NT2/D1 (cell line): ENCODE data around the gene KRT76.

Experiments
- DNase-seq: peaks from one replicate; pipeline ENCODE4 v3.0.0-alpha.2; 2011; ENCODE audit warnings: low read depth, low spot score
- H3K27me3 ChIP-seq: 2 replicates; pipeline ENCODE4 v1.6.0; 2011; ENCODE audit warnings: mild to moderate bottlenecking; ENCODE audit not compliant: insufficient read length, insufficient read depth
- H3K36me3 ChIP-seq: 2 replicates; pipeline ENCODE4 v1.6.1; 2011; ENCODE audit warnings: mild to moderate bottlenecking, low read length, mixed read lengths; ENCODE audit not compliant: insufficient read depth, insufficient read length
- H3K4me1 ChIP-seq: 2 replicates; pipeline ENCODE4 v1.5.1; 2011; ENCODE audit not compliant: insufficient read depth, insufficient read length
- H3K4me3 ChIP-seq: 2 replicates; pipeline ENCODE4 v1.5.1; 2011; ENCODE audit warnings: low read depth; ENCODE audit not compliant: insufficient read length
- H3K9ac ChIP-seq: 2 replicates; pipeline ENCODE4 v1.6.0; 2011; ENCODE audit warnings: low read depth; ENCODE audit not compliant: insufficient read length
- H3K9me3 ChIP-seq: 2 replicates; pipeline ENCODE4 v1.5.1; 2011; ENCODE audit warnings: mild to moderate bottlenecking, low read length; ENCODE audit not compliant: insufficient read depth
- SUZ12 ChIP-seq: IDR thresholded peaks from 2 replicates; pipeline ENCODE4 v1.6.1; 2011; ENCODE audit not compliant: insufficient read length, insufficient read depth; ENCODE audit errors: extremely low read depth
- YY1 ChIP-seq: IDR thresholded peaks from 2 replicates; pipeline ENCODE4 v1.6.1; 2011; ENCODE audit not compliant: insufficient read length, insufficient read depth
- ZNF274 ChIP-seq: IDR thresholded peaks from 2 replicates; pipeline ENCODE4 v1.6.1; 2011; ENCODE audit warnings: mild to moderate bottlenecking, low read depth, low read length

The KRT76 gene

DNA sequence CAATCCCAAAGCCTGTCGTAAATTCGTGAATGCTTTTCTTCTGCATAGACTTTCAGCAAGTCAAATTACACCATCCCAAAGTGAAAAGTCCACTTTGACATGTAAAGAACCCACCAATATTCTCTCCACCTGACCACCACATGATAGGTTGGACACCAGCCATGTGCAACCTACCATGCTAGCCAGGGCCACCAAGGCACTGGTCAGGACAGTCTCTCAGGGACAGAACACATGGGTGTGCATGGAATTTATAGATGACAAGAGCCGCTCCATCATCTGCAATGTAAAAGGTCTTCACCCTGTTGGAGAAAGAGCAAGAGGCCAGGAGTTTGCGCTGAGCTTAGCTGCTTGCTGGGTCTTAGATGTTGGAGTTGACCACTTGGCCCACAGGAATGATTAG, 5.4 kb upstream of the KRT76 start:
- H3K9me3 ChIP-seq, result no peaks in the 10 kb centered on the region
- TF ChIP-seq YY1 (no peak), ZNF274 (no peak), SUZ12 (no peak)
- no peak overlapping the region for H3K9ac ChIP-seq
- H3K4me3 ChIP-seq, result no peak overlapping the region
- DNase-seq, result no peak
- H3K4me1 ChIP-seq, result no peaks in the 10 kb centered on the region
- no peaks in the 10 kb centered on the region for H3K27me3 ChIP-seq
- no peaks in the 10 kb centered on the region for H3K36me3 ChIP-seq

DNA sequence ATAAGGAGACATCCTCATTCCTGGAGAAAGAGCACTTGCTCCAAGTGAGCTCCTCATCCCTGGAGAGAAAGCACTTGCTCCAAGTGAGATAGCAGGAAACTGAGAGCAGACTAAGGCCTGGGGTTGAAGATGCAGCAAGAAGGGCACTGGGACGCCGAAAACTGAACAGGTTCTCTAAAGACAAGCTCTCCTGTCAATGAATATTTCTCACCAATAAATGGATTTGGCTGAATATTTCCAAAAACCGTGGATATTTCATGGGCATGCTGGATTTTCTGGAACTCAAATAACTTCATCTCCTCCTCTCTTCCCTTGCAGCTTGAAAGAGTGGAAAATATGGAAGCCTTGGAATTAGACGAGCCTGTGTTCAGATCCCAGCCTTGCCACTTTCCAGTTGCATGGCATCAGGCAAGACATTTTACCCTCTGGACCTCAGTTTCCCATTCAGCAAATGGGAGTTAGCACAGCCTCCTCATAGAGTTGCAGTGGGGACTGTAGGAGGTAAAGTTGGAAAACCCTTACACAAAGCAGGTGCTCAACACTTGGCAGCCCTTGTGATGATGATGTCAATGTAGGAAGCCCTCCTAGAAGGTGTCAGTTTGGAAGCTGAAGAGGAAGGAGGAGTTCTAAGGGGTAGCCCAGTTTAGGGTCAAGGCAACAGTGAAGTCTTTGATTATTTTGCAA, 4.4 kb upstream of the KRT76 start:
- H3K27me3 ChIP-seq, result no peaks in the 10 kb centered on the region
- H3K36me3 ChIP-seq, result no peaks in the 10 kb centered on the region
- no peak for DNase-seq
- H3K9me3 ChIP-seq, result no peaks in the 10 kb centered on the region
- H3K4me3 ChIP-seq, result no peak overlapping the region
- H3K4me1 ChIP-seq, result no peaks in the 10 kb centered on the region
- H3K9ac ChIP-seq, result no peak overlapping the region
- TF ChIP-seq ZNF274, result no peak
- TF ChIP-seq SUZ12, result no peak
- TF ChIP-seq YY1, result no peak

GRCh38 chr12:52779914-52780313, 2.8 kb upstream of the KRT76 start:
- Histone ChIP-seq H3K36me3 (no peaks in the 10 kb centered on the region), H3K4me1 (no peaks in the 10 kb centered on the region), H3K4me3 (no peak overlapping the region), H3K9me3 (no peaks in the 10 kb centered on the region), H3K27me3 (no peaks in the 10 kb centered on the region), H3K9ac (no peak overlapping the region)
- TF ChIP-seq SUZ12, result no peak
- DNase-seq, result no peak

- Histone ChIP-seq H3K27me3 (no peaks in the 10 kb centered on the region), H3K9ac (no peak overlapping the region), H3K9me3 (no peaks in the 10 kb centered on the region)
Observed at GRCh38 chr12:52778833-52779232, 1.7 kb upstream of the KRT76 start.

DNA sequence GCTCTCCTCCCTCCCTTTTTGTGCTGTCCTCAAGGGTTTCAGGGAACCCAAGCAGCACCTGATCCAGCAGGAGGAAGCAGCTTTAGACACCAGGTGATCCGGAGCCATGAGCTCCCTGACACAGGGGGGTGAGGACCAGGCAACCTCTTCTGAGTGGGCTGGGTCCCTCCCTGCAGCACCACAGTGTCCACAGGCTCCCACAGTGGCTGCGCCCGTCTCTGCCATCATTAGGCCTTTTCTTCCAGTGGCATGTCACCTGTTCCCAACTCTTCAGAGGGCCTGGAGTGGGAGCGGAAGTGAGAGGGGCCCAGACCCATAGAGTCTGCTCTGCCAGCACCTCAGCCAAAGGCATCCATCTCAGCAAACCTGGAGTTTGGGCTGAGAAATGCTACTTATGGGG, 421 bp upstream of the KRT76 start:
- no peak overlapping the region for H3K4me3 ChIP-seq
- H3K27me3 ChIP-seq, result peaks cover 2% of the 10 kb centered on the region
- H3K36me3 ChIP-seq, result no peaks in the 10 kb centered on the region
- no peak overlapping the region for H3K9ac ChIP-seq
- H3K4me1 ChIP-seq, result no peaks in the 10 kb centered on the region
- no peaks in the 10 kb centered on the region for H3K9me3 ChIP-seq
- TF ChIP-seq SUZ12, result no peak
- TF ChIP-seq YY1, result no peak
- no peak for TF ChIP-seq ZNF274
- DNase-seq, result no peak

More at GRCh38 chr12:52778833-52779232, 1.7 kb upstream of the KRT76 start:
- H3K4me3 ChIP-seq, result no peak overlapping the region
- H3K4me1 ChIP-seq, result no peaks in the 10 kb centered on the region
- H3K36me3 ChIP-seq, result no peaks in the 10 kb centered on the region
- TF ChIP-seq YY1 (no peak), ZNF274 (no peak)
- DNase-seq, result no peak

GRCh38 chr12:52776435-52776834, 710 bp downstream of the KRT76 start:
- no peaks in the 10 kb centered on the region for H3K9me3 ChIP-seq
- DNase-seq, result no peak
- no peaks in the 10 kb centered on the region for H3K4me1 ChIP-seq
- no peak overlapping the region for H3K4me3 ChIP-seq
- peaks cover 2% of the 10 kb centered on the region for H3K27me3 ChIP-seq
- TF ChIP-seq YY1 (no peak), SUZ12 (no peak), ZNF274 (no peak)
- H3K9ac ChIP-seq, result no peak overlapping the region
- no peaks in the 10 kb centered on the region for H3K36me3 ChIP-seq

- Histone ChIP-seq H3K27me3 (peaks cover 2% of the 10 kb centered on the region), H3K36me3 (no peaks in the 10 kb centered on the region), H3K4me3 (no peak overlapping the region), H3K9me3 (no peaks in the 10 kb centered on the region), H3K4me1 (no peaks in the 10 kb centered on the region), H3K9ac (no peak overlapping the region)
- TF ChIP-seq ZNF274, result no peak
- TF ChIP-seq YY1, result no peak
- no peak for TF ChIP-seq SUZ12
- no peak for DNase-seq
Observed at GRCh38 chr12:52774629-52775250, 2.4 kb downstream of the KRT76 start.

DNA sequence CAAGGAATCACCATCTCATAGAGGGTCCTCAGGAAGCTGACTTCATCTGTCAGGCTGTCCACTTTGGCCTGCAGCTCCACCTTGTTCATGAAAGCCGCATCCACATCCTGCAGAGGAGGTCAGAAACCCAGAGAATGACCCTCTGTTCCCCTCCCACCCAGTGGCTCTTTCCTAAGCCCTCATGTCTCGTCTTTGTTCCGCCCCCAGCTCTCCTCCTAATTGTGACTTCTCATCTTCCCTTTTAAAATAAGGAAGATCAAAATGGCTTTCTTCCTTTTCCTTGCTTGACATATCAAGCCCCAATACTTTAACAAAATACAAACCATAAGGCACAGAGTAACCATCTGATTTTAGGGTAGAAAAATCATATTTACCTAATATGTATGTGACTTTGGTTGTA, 4.4 kb downstream of the KRT76 start:
- no peak for TF ChIP-seq SUZ12
- no peak for TF ChIP-seq YY1
- no peak for TF ChIP-seq ZNF274
- Histone ChIP-seq H3K4me1 (no peaks in the 10 kb centered on the region), H3K4me3 (no peak overlapping the region), H3K27me3 (peaks cover 2% of the 10 kb centered on the region), H3K9me3 (no peaks in the 10 kb centered on the region), H3K9ac (no peak overlapping the region), H3K36me3 (no peaks in the 10 kb centered on the region)
- no peak for DNase-seq
